CD4-positive, alpha-beta T cell treated with Interleukin-4 for 1 hour (primary cell): ENCODE results near the gene TBXT.
"Not testable (repeated sequence)": the region's sequence is repeated elsewhere in the genome, so short reads cannot be mapped to it uniquely, and the experiment has no call there.

Source experiments
- DNase-seq, 2 donors: peaks; one replicate each; pipeline ENCODE4 v3.0.0-alpha.2; 2020 to 2022

Gene TBXT

GRCh38 chr6:166169549-166170421 lies 2.1 kb upstream of the TBXT start:
- no peak for DNase-seq

- no peak for DNase-seq
Observed at GRCh38 chr6:166168616-166169548, 1.2 kb upstream of the TBXT start.

- DNase-seq = no peak
Observed at GRCh38 chr6:166167258-166167731, 356 bp downstream of the TBXT start.

- DNase-seq = no peak
Observed at GRCh38 chr6:166166314-166167257, 1.1 kb downstream of the TBXT start.

- DNase-seq = no peak
Observed at GRCh38 chr6:166165558-166166313, 1.9 kb downstream of the TBXT start.

- no peak for DNase-seq
Observed at GRCh38 chr6:166162599-166163342, 4.9 kb downstream of the TBXT start.

GRCh38 chr6:166157930-166158617 lies 9.6 kb downstream of the TBXT start:
- no peak for DNase-seq

- no peak for DNase-seq
Observed at GRCh38 chr6:166156942-166157341, 10.7 kb downstream of the TBXT start.

GRCh38 chr6:166153966-166154365 lies 13.7 kb downstream of the TBXT start:
- DNase-seq = no peak

GRCh38 chr6:166152660-166153059 lies 15.0 kb downstream of the TBXT start:
- DNase-seq = no peak

GRCh38 chr6:166151798-166152197 lies 15.9 kb downstream of the TBXT start:
- no peak for DNase-seq

GRCh38 chr6:166145751-166146150 lies 21.9 kb downstream of the TBXT start:
- no peak for DNase-seq

- DNase-seq = no peak
Observed at GRCh38 chr6:166143011-166143410, 24.6 kb downstream of the TBXT start.

GRCh38 chr6:166127624-166128472 lies 39.8 kb downstream of the TBXT start:
- no peak for DNase-seq

- not testable (repeated sequence) for DNase-seq
Observed at GRCh38 chr6:166123115-166123514, 44.5 kb downstream of the TBXT start.

- no peak for DNase-seq
Observed at GRCh38 chr6:166121726-166122125, 45.9 kb downstream of the TBXT start.

- no peak for DNase-seq
Observed at GRCh38 chr6:166119116-166119911, 48.3 kb downstream of the TBXT start.

- DNase-seq = no peak
Observed at GRCh38 chr6:166115609-166116008, 52.0 kb downstream of the TBXT start.
